GM21381 (cell line): ENCODE measurements around the gene SRI.

Source experiments
- ATAC-seq: cut with Tn5 transposase; IDR thresholded peaks from one replicate; pipeline ENCODE4 v1.9.1; 2021; ENCODE audit warnings: mild to moderate bottlenecking, moderate library complexity; ENCODE audit not compliant: unreplicated experiment

Gene SRI

GRCh38 chr7:88226201-88226600 is 6.4 kb upstream of the SRI start:
- no peak for ATAC-seq

- no peak for ATAC-seq
Measured at GRCh38 chr7:88224601-88225275, 4.9 kb upstream of the SRI start.

- ATAC-seq, result no peak
Measured at GRCh38 chr7:88223265-88223664, 3.4 kb upstream of the SRI start.

GRCh38 chr7:88218836-88219605 is 817 bp downstream of the SRI start:
- ATAC-seq, result peak; percentile 32

GRCh38 chr7:88218429-88218745 is 1.5 kb downstream of the SRI start:
- ATAC-seq, result no peak

- peak; percentile 71 for ATAC-seq
Measured at GRCh38 chr7:88217675-88218428, 2.0 kb downstream of the SRI start.

- no peak for ATAC-seq
Measured at GRCh38 chr7:88216276-88216675, 3.6 kb downstream of the SRI start.

- ATAC-seq, result no peak
Measured at GRCh38 chr7:88215295-88215694, 4.5 kb downstream of the SRI start.

GRCh38 chr7:88214456-88214855 is 5.4 kb downstream of the SRI start:
- ATAC-seq, result no peak

- ATAC-seq, result no peak
Measured at GRCh38 chr7:88212918-88213317, 6.9 kb downstream of the SRI start.

GRCh38 chr7:88208521-88208920 is 11.3 kb downstream of the SRI start:
- ATAC-seq, result no peak

GRCh38 chr7:88206254-88206653 is 13.6 kb downstream of the SRI start:
- ATAC-seq, result no peak

GRCh38 chr7:88205179-88205578 is 14.7 kb downstream of the SRI start:
- ATAC-seq, result no peak

GRCh38 chr7:88204525-88205110 is 15.2 kb downstream of the SRI start:
- no peak for ATAC-seq

GRCh38 chr7:88203401-88203800 is 16.4 kb downstream of the SRI start:
- ATAC-seq, result no peak

- no peak for ATAC-seq
Measured at GRCh38 chr7:88202799-88203198, 17.0 kb downstream of the SRI start.

- no peak for ATAC-seq
Measured at GRCh38 chr7:88202278-88202677, 17.6 kb downstream of the SRI start.

GRCh38 chr7:88201305-88201704 is 18.5 kb downstream of the SRI start:
- ATAC-seq, result no peak

- no peak for ATAC-seq
Measured at GRCh38 chr7:88200789-88201188, 19.0 kb downstream of the SRI start.

GRCh38 chr7:88200261-88200660 is 19.6 kb downstream of the SRI start:
- ATAC-seq, result no peak

GRCh38 chr7:88191911-88192310 is 27.9 kb downstream of the SRI start:
- no peak for ATAC-seq

GRCh38 chr7:88185650-88186049 is 34.2 kb downstream of the SRI start:
- no peak for ATAC-seq
